22Rv1 (cell line): ENCODE data around the gene TLR3.

Source experiments
- ZFX ChIP-seq: fragments of 450-650 bp; IDR thresholded peaks from 2 replicates; pipeline ENCODE4 v1.6.1; 2017; ENCODE audit warnings: antibody characterized with exemption, borderline replicate concordance
- TF ChIP-seq, protein P1 (sequence below): fragments of 450-650 bp; IDR thresholded peaks from 2 replicates; pipeline ENCODE4 v1.5.1; 2017; ENCODE audit warnings: mild to moderate bottlenecking

DNA sequence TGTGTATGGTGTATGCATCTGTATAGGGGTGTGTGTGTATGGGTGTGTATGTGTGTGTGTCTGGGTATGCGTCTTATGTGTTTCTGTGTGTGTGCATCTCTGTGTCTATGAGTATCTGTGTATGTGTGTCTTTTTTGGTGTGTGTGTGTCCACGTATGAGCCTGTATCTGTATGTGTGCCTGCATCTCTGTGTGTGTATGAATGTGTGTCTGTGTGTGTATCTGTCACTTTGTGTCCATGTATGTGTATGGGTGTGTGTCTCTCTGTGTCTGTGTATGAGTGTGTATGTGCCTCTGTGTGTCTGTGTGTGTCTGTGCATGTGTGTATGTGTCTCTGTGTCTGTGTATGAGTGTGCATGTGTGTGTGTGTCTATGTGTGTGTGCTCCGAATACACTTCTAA is 59.9 kb downstream of the TLR3 start:
- TF ChIP-seq, protein P1, sequence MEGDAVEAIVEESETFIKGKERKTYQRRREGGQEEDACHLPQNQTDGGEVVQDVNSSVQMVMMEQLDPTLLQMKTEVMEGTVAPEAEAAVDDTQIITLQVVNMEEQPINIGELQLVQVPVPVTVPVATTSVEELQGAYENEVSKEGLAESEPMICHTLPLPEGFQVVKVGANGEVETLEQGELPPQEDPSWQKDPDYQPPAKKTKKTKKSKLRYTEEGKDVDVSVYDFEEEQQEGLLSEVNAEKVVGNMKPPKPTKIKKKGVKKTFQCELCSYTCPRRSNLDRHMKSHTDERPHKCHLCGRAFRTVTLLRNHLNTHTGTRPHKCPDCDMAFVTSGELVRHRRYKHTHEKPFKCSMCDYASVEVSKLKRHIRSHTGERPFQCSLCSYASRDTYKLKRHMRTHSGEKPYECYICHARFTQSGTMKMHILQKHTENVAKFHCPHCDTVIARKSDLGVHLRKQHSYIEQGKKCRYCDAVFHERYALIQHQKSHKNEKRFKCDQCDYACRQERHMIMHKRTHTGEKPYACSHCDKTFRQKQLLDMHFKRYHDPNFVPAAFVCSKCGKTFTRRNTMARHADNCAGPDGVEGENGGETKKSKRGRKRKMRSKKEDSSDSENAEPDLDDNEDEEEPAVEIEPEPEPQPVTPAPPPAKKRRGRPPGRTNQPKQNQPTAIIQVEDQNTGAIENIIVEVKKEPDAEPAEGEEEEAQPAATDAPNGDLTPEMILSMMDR = no peak
- no peak for TF ChIP-seq ZFX
